GM18870 (cell line): ENCODE data around the gene UQCRC1.
A peak's percentile ranks its signal among the peaks of the same experiment; 100 is the strongest.

ENCODE experiments used
- ATAC-seq: cut with Tn5 transposase; IDR thresholded peaks from one replicate; pipeline ENCODE4 v1.9.1; 2021; ENCODE audit warnings: moderate library complexity; ENCODE audit not compliant: unreplicated experiment

UQCRC1 gene

DNA sequence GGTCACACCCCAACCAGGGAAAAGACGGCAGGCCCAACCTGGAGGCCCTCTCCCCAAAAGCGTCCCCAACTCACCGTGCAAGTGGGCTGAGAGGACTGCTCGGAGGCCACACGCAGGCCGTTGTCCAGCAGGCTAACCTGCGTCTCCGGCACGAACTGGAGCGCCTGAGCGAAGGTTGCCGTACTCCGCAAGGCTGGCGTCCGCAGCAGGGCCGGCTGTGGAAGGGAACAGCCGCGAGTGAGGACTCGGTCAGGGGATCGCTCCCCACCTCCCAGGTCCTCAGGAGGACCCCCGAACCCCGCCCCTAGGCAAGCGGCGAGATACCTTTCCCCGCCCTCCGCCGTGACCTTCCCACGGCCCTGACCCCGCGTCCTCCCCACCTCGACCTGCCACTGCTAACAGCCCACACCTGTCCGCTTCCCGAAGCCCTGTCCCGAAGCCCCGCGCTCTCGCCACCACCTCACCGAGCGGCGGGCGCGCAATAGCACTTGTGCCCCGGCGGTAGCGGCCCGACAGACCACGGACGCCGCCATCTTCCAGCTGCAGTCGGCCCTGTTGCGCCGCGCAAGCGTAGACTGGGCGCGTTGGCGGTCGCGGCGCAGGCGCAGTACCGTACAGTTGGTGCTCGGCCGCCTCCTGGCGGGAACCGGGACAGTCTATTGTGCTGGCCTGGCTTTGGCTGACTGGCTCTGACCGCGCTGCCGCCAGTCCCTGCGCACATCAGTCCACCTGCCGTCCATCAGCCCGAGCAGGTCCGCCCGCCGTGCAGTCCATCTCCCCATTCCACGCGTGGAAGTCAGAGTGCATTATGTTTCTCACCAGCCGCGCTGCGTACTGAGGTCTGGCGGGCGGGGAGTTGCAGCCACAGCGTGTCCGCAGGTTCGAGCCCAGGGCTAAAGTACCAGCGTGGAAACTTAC is at the start of gene UQCRC1:
UQCRC1 (minus strand) TSS at position 559 of the 918 bp plus-strand sequence; CDS start at position 533, 26 bp downstream.
- ATAC-seq: peak; percentile 78

DNA sequence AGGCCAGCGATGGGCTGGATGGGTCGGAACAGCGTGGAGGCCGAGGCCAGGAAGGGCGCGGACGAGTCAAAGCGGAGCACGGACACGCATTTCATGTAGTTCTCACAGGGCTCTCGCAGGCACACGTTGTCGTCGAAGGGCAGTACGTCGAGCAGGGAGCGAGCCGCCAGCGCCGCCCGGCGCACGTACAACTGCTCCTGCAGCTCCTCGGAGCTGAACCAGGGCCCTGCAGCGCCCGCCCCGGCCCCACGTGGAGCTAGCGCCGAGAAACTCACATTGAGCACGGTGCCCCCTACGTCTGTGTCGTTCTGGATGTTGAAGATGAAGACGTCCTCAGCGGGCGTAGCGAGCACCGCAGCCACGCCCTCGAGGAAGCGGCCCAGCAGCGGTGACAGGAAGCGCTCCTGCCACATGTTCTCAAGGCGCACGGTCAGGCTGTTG is 47.4 kb upstream of the UQCRC1 start:
- no peak for ATAC-seq

DNA sequence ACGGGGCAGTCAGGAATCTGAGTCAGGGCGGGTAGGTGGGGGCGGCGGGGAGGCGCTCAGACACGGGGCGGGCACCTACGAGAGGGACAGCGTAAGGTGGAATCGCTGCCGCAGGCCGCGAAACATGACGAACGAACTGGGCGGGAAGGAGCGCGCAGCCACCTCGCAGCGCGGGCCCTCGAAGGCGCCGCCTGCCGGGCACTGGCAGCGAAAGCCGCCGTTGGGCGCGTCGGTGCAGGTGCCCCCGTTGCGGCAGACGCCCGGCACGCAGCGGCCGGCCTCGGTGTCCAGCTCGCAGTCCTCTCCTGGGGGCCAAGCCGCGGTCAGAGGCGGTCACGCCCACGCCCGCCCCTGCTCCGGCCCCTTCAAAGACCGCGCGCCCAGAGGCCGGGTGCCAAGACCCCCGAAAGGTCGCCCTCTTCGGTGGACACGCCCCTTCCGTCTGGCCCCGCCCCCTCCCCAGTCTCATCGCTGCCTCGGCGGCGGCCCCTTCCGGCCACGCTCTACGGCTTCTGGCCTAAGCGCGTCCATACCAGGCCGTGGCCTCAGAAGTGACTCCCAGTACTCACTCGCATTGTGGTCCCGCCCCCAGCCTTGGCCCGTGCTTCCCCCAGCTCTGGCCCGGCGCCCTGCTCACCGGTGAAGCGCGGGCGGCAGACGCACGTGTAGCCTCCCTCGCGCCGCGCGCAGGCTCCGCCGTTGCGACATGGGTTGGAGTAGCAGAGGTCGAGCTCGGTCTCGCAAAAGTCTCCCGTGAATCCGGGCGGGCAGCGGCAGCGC is 46.8 kb upstream of the UQCRC1 start:
- no peak for ATAC-seq

DNA sequence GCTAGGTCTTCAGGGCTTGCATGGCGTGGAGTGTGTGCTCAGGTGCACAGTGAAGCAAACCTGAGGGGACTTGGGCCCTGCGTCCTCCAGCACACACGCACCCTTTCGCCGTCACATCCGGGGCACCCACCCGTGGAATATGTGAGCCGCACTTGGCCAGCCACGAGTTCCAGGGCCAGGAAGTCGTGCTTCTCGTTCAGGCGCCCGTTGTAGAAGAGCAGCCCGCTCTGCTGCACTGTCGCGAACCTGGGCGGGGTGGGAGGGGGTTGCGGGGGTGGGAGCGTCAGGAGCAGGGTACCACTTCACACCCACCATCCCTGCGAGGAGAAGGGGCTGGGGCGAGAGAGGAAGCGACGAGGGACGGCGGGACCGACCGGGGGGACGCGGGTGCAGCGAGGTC is 46.2 kb upstream of the UQCRC1 start:
- no peak for ATAC-seq

DNA sequence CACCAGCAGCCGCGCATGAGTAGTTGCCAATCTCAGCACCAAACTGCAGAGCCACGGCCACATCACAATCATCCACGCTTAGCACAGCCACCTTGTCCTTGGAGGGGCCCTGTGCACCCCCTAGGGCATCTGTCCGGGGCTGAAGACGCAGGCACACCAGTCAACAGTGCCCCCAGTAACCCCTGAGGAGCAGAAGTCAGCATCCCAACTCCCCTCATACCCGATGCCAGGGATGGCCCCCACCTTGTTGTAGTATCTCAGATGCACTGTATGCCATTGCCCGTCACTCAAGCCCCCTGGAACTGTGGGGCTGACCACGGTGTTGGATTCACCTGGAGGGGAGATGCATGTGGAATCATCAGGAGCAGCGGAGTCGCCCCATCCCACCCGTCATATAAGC is 45.6 kb upstream of the UQCRC1 start:
- no peak for ATAC-seq

DNA sequence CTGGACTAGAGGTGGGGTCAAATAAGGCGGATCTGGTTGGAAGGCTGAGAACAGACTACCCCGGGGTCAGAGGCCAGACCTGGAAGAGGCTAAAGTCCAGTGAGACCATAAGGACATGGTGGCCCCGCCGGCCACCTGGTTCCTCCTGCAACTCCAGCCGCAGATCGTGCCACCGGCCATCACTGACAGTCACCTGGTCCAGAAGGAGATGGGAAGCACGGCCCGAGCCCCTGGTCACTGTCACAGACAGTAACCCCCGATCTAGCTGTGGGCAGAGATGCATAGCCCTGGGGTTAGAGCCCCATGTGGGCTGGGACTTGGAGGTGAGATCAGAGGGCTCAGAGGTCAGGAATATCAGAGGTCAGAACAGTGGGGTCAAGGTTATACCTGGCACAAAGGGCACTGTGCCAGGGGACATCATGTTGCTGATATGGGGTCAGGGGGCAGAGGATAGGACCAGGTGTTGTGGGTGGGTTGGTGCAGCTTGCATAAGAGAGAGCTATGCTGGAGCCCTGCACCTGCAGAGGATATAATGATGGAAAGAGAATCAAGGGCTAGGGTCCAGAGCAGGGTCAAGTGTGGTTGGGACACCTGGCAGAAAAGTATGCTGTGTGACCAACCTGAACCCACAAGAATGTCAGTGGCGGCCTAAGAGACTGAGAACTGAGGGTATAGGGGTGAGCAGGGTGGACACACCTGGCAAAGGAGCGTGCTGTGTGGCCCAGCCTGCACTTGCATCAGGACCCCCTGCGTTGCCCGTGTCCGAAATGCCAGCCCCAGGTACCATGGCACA is 43.7 kb upstream of the UQCRC1 start:
- ATAC-seq: no peak

DNA sequence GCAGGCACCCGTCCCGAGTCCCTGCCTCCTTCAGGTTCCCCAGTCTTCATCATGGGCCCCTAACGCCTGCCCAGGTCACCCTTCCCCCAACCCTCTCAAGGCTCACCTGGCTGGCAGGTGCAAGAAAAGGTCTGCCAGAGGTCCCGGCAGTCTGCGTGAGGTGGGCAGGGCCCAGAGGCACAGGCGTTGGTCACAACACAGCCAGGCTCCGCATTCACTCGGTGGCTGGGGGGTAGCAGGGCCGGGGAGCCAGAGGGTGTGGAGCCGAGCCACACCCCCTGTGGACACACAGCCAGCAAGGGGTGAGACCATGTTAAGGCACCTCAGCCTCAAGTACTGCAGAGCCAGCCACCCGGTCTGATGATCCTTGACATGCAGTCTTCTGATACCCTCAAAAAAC is 42.3 kb upstream of the UQCRC1 start:
- ATAC-seq: no peak

DNA sequence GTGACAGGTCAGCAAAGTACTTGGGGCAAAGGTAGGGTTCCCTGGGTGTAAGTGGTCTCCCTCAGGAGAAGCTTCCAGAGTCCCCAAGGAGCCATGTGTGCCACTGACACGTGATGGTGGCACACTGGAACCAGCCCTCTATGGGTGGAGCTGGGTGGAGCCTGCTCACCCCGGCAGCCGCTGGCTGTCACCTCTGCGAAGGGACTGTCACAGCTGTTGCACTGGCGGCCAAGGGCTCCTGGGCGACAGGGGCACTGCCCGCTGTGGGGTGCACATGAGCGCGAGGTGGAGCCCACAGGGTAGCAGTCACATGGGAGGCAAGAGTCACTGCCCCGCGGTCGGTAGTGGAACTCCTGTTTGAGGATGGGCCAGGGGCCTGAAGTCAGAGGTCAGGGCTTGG is 41.3 kb upstream of the UQCRC1 start:
- ATAC-seq: no peak

DNA sequence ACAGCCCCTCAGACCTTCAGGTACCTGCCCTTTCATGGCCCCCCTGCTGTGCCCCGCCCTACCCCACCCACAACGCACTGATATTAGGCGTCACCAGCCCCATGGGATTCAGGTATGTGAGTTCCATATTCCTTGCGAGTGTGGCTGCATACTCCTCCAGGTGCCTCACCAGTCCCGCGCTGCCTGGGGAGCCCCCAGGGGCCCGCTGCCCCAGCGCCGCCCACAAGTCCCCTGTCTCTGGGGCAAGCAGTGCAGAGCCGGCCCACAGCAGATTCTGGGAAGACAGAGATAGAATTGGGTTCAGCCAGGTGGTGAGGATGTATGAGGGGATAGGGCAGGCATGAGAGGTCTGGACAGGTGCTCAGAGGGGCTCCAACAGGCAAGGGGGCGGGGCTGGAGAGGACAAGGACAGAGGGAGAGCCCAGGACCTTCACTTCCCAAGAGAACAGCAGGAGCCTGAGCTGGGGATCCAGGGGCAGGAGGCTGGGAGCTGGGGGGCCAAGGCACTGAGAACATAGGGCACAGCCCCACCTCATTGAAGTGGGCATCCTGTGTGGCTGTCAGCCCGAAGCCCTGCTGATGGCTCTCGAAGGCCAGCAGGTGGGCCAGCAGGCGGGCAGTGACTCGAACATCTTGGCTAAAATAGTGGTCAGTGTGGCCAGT is 38.9 kb upstream of the UQCRC1 start:
- ATAC-seq: no peak

DNA sequence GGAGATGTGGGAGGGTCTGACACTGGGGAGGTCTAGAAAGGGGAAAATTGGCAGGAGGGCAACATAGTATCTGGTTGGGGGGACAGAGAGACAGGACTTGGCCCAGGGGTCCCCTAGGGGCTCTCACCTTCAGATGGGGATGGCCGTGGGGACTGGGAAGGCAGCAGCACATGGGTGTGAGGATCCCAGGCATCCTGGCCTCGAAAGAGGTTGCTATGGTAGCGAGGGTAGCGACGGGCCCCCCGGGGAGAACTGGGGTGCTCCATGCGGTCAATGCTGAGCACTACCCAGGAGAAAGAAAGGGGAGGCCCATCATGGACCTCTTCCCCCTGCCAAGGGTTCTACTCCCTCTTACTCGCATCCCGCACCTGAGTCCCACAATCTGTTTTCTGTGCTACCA is 38.3 kb upstream of the UQCRC1 start:
- ATAC-seq: no peak

DNA sequence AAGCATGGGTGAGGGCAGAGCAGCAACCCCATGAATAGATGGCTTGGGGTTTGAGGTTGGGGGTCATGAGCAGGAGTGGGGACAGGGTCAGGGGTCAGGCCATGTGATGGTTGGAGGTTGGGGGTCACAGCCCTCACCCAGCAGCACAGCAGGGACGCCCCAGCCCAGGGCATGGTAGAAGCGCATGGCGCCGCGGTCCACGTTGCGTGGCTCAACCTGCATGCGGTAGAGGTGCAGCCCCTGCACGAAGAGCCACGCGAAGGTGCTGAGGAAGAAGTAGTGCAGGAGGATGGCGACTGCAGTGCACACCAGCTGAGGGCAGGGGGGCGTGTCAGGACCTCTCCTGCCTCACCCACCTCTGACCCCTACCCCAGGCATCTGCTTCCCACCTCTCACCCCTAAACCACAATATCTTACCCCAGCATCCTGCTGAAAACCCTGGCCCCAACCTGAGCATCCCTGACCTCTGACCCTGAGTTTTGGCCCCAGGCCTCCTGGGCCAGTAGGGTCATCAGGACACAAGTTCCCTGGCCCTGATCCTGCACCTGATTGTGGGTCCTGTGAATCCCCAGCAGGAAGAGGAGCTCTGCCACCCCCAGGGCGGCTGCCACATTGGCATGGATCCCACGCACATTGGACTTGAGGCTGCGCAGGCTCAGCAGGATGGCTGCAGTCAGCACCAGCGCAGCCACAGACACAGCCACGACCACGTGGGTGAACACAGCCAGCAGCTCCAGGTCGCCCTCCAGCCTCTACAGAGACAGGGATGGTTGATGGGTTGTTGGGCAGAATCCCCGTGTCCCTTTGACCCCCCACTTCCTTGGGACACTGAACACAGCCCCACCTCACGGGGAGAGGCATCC is 35.7 kb upstream of the UQCRC1 start:
- ATAC-seq: no peak

DNA sequence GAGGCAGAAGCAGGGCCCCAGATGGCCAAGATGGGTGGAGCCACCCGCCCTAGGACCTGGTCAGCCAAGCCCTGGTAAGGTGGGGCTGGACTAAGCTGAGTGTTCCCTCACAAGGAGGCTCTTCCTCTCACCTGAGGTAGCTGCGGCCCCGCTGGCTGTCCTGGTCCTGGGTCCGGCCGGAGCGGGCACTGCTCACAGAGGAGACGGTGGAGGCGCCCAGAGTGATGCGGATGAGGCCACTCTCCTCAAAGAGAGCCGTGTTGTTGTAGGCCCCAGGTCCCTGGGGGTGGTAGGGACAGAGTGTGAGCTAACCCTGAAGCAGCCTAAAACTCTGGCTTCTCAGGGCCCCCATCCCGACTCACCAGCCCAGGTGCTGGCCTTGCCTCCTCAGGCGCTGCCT is 33.2 kb upstream of the UQCRC1 start:
- ATAC-seq: no peak

DNA sequence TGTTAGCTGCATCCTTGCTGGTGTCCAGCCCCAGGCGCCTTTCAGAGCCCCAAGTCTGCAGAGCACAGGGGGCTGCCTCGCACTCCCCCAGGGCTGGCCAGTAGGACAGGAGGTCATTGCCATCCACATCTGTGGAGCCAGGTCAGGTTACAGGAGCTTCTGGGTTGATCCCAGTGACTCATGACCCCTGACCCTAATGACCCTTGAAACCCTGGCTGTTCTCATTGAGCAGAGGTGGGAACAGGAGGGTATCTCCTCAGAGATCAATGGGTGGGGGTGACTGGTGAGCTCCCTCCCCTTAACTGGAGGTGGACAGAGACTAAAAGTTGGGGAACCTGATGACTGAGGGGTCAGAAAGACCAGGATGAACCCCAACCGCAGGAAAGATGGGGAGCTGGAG is 31.9 kb upstream of the UQCRC1 start:
- no peak for ATAC-seq

DNA sequence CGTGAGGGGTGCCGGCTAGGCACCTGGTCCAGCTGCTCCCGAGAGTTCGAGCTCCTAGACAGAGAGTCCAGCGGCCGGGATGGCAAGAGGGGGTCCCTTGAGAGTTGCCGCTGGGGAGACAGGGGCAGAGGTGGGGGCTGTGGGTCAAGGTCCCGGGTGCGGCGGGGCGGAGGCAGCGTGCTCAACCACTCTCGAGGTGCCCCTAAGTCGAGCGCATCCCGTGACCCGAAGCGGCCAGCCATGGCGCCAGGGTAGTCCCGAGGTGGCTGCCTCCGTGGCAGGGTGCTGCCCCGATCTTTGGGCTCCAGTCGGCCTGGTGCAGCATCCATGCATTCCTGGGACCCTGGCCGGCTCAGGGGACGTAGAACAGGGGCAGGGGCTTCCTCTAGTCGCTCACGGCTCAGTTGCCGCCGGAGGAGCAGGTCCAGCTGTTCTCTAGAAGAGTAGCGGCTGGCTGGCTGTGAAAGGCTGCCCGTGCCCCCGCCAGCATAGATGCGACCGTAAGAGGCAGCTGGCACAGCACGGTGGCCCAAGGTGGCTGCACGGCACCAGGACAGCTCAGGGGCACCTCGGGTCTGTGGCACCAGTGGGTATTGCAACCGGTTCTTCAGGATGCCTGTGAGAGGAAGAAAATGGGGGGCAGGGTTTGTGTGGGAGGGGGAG is 30.6 kb upstream of the UQCRC1 start:
- ATAC-seq: no peak

DNA sequence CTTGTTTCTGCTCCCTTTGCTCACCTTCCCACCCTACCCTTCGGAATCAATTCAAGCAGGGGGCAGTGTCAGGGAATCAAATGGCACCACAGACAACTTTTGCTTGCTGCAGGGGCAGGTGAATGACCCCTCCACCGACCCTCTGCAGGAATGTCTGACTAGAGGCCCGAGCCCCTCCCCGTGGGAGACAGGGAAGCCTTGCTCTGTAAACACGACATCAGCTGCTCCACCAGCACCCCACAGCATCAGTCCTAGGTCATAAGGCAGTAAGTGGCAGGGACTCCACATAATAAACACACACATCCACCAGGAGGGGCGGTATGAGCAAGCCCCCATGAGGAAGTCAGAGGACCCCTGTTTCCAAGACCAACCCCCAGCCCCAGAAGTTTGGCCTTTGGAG is 27.9 kb upstream of the UQCRC1 start:
- ATAC-seq: no peak

DNA sequence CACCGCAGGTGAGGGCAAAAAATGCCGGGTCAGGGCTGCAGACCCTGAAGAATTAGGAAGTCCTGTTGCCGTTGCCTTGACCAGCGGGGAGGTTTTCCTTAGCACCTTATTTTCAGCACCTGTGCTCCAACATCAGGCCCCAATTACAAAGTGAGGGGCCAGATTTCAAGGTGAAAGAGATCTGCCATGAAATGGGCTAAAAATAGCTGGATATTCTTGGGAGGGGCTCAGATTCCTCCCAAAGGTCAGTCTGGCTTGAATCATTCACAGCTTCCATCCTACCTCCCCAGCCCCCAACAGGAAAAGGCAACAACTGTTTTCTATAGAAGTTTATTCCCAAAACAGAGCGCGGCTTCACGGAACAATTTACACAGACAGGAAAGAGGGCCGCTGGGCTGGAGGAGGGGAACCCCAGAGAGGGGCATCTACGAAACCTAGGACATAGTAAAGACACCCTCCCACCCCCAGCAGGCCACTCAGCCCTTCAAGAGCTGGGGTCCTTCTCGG is 26.8 kb upstream of the UQCRC1 start:
- ATAC-seq: no peak

DNA sequence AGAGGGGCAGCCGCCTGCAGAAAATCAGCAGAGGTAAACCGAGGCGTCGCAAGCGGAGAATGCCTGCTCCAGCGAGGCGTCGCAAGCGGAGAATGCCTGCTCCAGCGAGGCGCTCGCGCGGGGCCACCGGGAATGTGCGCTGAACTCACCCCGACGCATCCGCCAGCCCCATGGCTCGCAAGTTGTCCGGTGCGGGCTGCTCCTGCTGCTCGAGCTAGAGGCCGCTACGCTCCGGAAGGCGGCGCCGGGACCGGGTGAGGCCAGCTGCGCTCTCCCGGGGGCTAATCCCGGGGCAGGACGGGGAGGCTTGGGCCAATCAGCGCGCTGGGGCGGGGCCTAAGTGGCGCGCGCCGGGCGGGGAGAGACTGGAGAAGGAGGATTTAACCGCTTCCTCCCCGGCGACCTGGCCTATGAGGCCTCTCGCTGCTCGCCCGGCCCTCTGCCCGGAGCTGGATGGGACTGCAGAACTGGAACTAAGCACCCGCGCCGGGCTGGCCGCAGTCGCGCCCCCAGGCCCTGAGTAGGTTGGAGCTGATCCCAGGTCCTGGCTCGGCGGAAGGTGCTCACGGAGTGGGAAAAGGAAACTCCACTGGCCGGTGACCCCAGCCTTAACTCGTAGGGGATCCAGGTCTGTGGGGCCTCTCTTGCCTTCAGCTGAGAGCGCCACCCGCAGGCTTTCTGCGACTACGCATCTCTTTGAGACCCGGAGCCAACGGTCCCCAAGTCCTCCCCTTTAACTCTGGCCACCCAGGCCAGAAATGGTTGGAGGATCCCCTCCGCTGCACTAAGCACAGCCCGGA is 26.0 kb upstream of the UQCRC1 start, which contains the start of gene SLC26A6:
SLC26A6 (minus strand) TSS at position 240 of the 800 bp plus-strand sequence; CDS start at position 172, 68 bp downstream.
- ATAC-seq: peak; percentile 77

DNA sequence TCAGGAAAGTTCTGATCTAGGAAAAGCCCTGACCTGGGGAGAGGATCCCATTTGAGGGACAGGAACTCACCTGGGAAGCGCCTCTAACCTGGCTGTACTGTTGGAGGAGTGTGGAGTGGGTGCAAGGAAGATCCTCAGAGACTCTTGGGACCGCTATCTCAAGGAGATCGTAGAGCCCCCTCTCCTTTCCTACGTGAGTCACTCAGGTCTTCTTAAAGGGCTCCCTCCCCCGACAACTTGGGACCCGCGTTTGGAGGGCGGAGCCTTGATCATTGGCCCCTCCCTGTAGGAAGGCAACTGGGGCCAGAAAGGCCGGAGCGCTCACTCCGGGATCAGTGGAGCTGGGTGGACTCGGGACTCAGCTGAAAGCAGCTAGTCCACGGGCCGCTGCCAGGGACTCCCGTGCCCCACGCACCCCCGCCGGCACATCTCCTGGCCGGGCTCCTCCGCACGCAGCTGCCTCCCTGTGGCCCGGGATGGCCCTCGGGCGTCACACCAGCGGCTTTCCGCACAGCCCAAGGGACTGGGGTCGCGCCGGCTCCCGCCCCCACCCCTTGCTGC is 25.3 kb upstream of the UQCRC1 start:
- peak; percentile 27 for ATAC-seq
